D721Med (cell line): Measurements from ENCODE around the gene SAFB.

Experiments
- DNase-seq: peaks from one replicate; pipeline ENCODE4 v3.0.0; 2011; ENCODE audit warnings: low spot score; ENCODE audit not compliant: insufficient read length
- FAIRE-seq: peaks from 2 replicates; lab custom pipeline; 2011; peaks lifted over from hg19 to GRCh38; lab: Jason Lieb, UNC
- TF ChIP-seq, protein P1 (sequence below): IDR thresholded peaks from 2 replicates; pipeline ENCODE4 v1.5.1; 2012; ENCODE audit warnings: mild to moderate bottlenecking, control low read depth; ENCODE audit not compliant: insufficient read depth; ENCODE audit errors: missing control alignments

The SAFB gene

DNA sequence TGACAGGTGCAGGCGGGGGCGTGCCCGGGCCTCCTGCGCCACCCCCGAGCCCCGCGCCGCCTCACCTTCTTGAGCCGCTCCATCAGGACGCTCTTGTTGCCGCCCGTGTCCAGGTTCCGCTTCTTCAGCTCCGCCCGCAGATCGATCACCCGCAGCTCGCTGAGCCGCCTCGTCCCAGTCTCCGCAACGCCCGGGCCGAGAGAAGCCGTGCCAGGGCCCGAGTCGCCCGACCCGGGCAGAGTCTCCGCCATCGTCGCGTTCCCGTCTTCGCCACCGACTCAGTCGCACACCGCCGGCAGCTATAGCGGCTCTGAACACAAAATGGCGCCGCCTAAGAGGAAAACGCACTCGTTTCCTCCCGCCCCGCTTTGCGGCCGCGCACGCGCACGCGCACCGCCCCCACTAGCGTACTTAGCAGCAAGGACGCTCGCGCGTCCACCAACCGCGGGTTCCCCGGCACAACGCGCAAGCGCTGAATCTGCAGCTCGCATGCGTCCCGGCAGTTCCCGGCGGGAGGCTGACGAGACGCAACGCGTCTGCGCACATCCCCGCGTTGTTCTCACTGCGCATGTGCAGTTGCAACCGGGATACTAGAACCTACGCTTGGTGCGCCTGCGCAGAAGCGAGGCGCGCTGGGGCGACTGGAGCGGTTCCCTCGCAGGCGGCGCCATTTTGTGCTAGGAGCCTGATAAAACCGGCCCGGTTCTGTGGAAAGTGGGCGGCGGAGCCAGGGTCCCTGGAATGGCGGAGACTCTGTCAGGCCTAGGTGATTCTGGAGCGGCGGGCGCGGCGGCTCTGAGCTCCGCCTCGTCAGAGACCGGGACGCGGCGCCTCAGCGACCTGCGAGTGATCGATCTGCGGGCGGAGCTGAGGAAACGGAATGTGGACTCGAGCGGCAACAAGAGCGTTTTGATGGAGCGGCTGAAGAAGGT is at the start of gene SAFB, which contains the start of gene SAFB2:
TSS of gene SAFB (plus strand) at position 619 of the 932 bp plus-strand sequence. CDS start at position 742, 123 bp downstream.
TSS of gene SAFB2 (minus strand) at position 312 of the 932 bp plus-strand sequence. CDS start at position 251, 61 bp downstream.
- no peak for FAIRE-seq
- TF ChIP-seq, protein P1, sequence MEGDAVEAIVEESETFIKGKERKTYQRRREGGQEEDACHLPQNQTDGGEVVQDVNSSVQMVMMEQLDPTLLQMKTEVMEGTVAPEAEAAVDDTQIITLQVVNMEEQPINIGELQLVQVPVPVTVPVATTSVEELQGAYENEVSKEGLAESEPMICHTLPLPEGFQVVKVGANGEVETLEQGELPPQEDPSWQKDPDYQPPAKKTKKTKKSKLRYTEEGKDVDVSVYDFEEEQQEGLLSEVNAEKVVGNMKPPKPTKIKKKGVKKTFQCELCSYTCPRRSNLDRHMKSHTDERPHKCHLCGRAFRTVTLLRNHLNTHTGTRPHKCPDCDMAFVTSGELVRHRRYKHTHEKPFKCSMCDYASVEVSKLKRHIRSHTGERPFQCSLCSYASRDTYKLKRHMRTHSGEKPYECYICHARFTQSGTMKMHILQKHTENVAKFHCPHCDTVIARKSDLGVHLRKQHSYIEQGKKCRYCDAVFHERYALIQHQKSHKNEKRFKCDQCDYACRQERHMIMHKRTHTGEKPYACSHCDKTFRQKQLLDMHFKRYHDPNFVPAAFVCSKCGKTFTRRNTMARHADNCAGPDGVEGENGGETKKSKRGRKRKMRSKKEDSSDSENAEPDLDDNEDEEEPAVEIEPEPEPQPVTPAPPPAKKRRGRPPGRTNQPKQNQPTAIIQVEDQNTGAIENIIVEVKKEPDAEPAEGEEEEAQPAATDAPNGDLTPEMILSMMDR = no peak
- DNase-seq = peak; percentile 86

DNA sequence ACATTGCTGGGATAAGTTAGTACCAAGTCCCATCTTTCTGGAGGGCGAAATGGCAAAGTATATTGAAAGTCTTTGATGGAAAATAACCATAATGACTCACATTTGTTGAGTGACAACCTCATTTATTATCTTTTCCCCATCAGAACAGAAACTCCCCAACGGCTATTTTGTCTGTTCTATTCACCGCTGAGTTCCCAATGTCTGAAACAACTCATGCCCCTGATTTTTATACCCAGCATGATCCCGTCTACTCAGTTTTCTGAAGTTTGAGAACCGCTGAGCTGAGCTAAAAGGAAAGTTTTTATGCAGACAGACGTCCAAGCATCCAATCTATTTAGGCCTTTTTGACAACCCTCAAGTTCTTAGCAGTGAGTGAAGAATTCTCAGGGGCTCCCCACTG is 47.3 kb upstream of the SAFB start:
- no peak for FAIRE-seq

DNA sequence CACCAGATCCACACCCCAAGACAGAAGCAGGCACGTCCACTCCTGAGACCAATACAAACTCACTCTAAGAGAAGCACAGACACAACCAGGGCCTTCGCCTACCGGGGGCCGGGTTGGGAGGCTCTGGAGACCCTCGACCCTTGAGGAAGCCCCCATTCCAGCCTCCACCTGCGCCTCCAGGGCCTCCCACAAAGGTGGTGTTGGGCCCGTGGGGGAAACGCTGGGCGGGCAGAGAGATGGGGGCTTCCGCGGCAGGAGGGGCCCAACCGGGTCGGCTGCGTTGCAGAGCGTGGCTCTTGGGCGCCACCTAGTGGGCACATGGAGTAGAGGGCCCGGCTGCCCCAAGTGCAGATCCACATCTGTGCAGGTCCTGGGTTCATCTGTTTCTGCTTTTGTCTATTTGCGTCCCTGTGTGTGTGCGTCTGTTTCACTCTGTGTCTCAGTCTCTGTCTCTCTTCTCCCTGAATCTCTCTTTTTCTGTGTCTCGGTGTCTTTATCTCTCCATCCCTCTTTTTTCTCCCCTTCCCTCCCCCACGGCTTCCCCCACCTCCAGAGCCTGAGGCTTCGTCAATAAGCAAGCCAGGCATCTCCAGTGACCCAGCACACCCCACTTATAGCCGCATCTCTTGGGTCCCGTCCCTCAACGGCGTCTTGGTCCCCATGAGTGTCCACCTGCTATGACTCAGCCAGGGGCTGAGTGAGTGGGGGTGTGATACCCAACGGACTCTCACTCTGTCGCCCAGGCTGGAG is 44.6 kb upstream of the SAFB start:
- DNase-seq = peak; percentile 77
- FAIRE-seq = no peak
- TF ChIP-seq, protein P1 = peak; percentile 75

More for the DNA sequence above, 47.3 kb upstream of the SAFB start:
- no peak for DNase-seq
- TF ChIP-seq, protein P1 = no peak

DNA sequence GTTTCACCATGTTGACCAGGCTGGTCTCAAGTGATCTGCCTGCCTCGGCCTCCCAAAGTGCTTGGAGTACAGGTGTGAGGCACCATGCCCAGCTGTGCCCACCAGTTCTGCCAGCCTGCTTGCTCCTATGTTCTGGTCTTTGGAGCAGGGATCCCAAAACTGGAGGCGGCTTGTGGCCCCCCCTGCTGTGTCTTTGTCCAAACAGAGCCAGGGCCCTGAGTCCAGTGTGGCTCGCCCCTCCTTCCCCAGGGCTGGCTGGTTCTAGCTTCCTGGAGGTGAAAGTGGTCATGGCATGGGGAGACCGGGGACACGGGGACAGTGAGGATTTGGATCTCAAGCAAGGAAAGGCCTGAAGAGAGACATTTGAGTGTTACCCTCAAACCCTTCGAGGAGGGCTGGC is 43.6 kb upstream of the SAFB start:
- TF ChIP-seq, protein P1 = no peak
- FAIRE-seq (no peak), DNase-seq (no peak)

DNA sequence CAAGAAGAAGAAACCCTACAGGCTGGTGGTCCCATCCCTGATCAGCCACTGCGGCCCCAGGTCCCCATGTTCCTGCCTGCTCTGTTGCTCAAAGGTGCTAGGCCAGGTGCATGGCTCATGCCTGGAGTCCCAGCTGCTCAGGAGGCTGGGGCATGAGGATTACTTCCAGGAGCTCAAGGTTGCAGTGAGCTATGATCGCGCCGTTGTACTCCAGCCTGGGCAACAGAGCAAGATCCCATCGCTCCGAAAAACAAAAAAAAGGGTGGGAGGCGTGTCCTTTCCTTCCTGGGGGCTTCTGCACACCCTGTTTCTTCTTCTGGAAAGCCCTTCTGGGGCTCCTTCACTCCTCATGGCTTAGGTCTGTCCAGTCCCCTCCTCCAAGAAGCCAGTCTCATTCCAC is 43.2 kb upstream of the SAFB start:
- DNase-seq (no peak), FAIRE-seq (no peak)
- TF ChIP-seq, protein P1 = no peak

DNA sequence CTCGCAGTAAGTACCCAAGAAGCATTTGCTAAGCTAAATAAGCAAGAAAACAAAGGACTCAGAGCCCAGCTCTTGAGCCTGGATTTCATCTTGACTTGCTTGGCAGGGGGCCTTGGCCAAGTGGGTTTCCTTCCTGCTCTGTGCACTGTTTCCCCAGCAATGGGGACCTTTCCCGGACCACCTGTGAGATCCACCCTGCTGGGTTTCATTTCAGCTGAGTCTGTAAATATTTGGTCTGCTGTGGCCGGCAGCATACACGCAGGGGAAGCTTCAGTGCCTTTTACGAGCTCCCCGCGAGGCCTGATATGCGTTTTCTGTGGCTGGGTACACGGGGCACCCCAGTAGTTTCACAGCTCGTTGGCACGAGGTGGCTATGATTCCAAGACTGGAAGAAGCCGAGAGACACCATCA is 42.7 kb upstream of the SAFB start:
- TF ChIP-seq, protein P1 = no peak
- FAIRE-seq (no peak), DNase-seq (no peak)
